GM12873 (cell line): Measurements from ENCODE around the gene MYL9.

Source experiments
- CTCF ChIP-seq: IDR thresholded peaks from 2 replicates; pipeline ENCODE4 v1.5.1; 2012; ENCODE audit warnings: low read depth, mild to moderate bottlenecking, moderate library complexity, low read length, control low read depth; ENCODE audit not compliant: insufficient read depth; ENCODE audit errors: missing control alignments

MYL9 gene

GRCh38 chr20:36584018-36584481 lies 42.7 kb downstream of the MYL9 start:
- no peak for TF ChIP-seq CTCF

GRCh38 chr20:36585410-36586125 lies 44.2 kb downstream of the MYL9 start:
- no peak for TF ChIP-seq CTCF

DNA sequence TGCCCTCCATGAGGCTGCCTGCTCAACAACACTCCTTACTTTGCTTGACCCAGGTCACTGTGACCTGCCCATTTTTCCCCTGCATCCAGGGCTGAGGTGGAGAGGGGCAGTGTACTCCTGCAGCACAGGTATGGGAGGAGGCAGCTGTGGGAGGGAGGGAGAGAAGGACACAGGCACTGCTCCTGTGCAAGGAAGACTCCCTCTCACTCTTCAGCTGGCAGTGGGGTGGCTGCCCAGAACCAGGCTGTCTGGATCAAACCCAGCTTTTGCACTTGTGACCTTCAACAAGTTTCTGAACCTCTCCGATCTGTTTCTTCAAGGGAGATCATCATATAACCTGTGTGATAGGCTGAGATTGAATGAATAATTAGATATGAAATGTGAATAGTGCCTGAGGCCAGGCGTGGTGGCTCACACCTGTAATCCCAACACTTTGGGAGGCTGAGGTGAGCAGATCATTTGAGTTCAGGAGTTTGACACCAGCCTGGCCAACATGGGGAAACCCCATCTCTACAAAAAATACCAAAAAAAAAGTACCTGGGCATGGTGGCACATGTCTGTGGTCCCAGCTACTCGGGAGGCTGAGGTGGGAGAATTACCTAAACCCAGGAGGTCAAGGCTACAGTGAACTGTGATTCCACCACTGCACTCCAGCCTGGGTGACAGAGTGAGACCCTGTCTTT lies 46.2 kb downstream of the MYL9 start:
- no peak for TF ChIP-seq CTCF

- TF ChIP-seq CTCF, result no peak
Observed at GRCh38 chr20:36591281-36591680, 50.0 kb downstream of the MYL9 start.

DNA sequence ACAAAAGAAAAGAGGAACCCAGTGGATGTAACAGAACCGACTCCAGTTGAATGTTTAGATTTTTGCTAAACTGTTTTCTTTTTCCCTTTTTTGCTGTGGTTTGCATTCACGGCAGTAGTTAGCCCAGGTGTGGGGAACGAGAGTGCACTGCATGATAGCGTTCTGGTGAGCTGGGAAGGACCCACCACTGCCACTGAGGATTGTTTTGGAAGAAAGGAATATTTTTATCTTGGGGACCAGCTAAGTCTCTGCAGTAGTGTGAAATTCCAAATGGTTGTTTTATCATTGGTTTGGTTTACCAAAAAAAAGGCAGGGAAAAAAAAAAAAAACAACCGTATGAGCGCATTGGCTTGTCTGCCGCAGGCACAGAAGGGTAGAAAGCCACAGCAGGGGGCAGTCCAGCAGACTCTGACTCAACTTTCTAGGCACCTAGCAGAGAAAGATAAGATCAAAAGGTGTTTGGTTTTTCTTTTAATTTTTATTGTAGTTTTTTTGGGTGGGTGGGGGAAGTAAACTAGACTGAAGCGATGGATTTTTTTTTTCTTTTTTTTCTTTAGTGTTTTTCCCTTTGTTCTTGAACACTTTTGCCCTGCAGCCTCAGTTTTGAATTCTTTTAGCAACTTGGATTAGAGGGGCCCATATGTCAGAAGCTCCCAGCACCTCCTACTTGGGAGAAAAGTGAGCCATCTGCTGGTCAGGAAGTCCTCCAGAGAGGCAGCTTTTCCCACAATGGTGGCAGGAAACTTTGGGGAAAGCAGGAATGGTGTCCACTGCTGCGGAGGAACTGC lies 50.7 kb downstream of the MYL9 start:
- TF ChIP-seq CTCF, result peak; percentile 8

DNA sequence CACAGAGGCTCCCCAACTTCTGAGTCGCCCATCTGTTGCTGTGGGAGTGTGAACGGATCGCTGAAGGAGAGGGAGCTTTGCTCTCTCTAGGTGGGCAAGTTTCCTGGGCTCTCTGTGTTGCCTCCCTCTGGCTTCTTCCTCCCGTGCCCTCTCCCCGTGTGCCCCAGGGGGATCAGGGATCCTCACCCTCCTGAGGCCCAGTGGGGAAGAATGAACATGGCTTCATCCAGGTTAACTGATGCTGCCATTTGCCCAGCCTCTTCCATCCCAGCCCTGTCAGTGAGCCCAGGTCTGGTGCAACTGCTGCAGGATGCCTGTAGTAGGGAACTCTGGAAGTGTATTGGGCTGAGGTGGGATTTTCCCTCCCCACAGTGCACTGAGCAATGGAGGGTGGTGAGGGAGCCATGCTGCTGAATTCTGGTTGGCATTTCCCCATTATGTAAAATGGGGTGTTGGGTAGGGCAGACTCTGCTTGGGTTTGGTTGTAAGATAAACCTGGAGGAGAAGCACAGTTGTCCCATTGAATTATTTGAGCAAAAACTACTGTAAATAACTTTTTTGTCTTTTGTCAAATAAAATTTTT lies 52.1 kb downstream of the MYL9 start:
- no peak for TF ChIP-seq CTCF
